Fibroblast of skin of back (primary cell): ENCODE results near the gene JAM2. TPM values are rescaled to one million over a fixed set of nuclear protein-coding genes. Genes with fewer than 3 reads are reported as not detected.
"Not testable (repeated sequence)": the region's sequence is repeated elsewhere in the genome, so short reads cannot be mapped to it uniquely, and the experiment has no call there.

Experiments
- DNase-seq: peaks from one replicate; pipeline ENCODE4 v3.0.0-alpha.2; 2013
- polyA plus RNA-seq, 2 experiments: library from polyadenylated mRNA; unstranded; fragments of 120-200 nt; gene quantifications; one replicate each; pipeline ENCODE4 v1.2.1, GENCODE V29; 2013; ENCODE audit not compliant: insufficient read length in 2 of 2

The JAM2 gene, protein sequence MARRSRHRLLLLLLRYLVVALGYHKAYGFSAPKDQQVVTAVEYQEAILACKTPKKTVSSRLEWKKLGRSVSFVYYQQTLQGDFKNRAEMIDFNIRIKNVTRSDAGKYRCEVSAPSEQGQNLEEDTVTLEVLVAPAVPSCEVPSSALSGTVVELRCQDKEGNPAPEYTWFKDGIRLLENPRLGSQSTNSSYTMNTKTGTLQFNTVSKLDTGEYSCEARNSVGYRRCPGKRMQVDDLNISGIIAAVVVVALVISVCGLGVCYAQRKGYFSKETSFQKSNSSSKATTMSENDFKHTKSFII
- 11.0 TPM for polyA plus RNA-seq (2013, experiment 1 of 2; ENCODE audit: insufficient read length)
- 21.9 TPM for polyA plus RNA-seq (2013, experiment 2 of 2; ENCODE audit: insufficient read length)

DNA sequence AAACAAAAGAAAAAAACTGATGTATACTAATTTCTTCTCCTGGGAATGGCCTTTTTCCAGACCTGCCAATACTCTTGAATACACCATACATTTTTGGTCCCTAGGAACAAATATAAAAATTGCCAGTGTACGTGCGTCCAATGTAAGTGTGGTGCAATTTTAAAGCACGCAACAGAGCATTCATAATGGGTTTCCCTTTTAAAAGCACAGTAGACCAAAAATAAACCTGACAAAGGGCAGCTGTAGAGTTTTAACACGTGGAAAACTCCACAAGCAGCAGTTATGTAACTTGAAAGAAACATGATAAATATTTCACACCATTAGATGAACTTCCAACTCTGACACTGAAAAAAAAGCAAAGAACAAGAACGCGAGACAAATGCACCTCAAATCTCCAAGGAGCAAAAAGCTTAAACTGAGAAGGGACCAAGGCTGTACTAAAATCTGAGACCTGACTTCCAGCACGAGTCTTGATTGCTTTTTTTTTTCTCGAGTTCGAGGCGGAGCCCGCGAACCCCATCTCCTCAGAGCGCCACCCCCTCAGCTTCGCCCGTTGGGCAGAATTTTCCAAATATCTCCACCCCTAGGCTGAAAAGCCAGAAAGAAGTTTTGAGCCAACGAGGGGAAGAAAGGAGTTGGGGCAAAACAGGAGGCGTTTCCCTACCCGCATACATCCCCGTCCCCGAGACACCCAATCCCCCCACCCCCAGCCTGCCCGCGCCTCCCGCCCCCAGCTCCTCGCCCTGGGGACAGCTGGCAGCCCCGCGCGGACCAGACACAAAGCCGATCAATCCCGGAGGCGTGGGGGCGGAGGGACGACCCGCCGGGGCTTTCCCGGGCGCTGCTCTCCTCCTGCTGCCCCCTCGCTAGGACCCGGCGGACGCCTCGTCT lies at the start of gene JAM2:
JAM2 (plus strand) TSS at position 599 of the 891 bp plus-strand sequence. CDS start 564 bp downstream, outside the sequence.
- peak; percentile 34 for DNase-seq

GRCh38 chr21:25589887-25590286 lies 49.2 kb upstream of the JAM2 start:
- no peak for DNase-seq

GRCh38 chr21:25607151-25608043 lies 31.7 kb upstream of the JAM2 start, which contains the start of gene MRPL39:
Gene MRPL39, minus strand, starts transcription at chr21:25607481. Its CDS starts 6 bp downstream, at chr21:25607475.
- peak; percentile 90 for DNase-seq

DNA sequence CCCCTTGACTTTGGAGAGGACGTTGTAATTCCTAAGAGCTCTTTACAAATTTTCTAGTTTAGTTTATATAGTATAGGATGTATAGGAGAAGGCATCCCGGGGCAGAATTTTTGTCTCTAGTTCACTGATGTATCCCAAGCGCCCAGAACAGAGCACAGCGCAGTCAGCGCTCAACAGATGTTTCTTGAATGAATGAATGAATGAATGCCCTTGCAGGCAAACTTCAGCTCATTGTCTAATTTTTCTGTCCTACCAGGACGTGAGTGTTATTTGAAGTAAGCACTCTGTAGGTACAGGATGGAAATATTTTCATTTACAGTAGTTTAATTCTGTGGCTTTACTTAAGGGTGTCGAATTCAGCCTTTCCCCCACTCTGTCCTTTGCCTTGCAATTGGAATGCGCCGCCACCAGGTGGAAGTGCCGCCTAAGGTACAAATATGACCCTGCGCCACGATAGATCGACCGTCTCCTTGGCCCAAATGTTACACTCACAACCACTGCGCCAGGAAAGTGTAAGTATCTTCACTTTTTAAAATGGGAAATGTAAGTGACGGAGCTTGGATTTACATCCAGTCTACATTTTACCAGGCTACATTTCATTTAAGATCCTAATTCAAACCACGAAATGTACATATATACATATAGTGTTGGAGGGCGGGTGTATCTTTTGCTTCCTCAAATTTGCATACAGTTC lies 30.9 kb upstream of the JAM2 start:
- peak; percentile 80 for DNase-seq

DNA sequence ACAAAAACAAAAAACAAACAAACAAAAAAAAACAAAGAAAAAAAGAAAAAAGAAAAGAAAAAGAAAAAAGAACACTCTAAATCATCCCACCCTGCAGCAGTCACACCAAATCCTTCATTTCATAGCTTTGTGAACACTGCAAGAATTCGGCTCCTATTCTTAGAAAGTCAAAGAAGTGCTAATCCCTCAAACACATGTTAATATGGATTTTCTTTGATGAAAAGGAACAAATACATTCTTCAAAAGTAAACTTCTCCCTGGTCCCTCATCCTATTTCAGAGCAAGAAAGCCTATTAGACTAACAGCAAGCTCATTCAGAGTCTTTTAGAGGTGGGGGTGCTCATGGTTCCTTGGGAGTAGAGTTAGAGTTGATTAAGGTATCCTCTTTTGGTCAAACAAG lies 24.6 kb upstream of the JAM2 start:
- DNase-seq, result no peak

DNA sequence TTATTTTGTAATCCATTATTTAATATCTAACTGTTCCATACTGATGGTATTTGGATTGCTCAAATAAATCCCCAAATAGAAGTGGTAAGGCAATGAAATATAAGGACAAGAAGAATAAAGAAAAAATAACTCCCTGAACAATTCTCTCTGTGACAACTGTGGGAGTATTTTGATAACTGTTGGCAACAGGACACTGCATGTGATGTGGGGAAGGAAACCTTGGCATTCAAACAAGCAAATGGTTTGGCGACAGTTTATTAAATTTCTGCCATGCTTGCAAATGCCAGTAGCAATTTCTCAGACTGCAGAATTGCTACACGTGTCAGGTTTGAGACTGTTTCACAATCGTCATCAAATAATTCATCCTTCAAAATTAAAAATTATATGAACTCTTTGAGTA lies 23.2 kb upstream of the JAM2 start:
- DNase-seq, result no peak

DNA sequence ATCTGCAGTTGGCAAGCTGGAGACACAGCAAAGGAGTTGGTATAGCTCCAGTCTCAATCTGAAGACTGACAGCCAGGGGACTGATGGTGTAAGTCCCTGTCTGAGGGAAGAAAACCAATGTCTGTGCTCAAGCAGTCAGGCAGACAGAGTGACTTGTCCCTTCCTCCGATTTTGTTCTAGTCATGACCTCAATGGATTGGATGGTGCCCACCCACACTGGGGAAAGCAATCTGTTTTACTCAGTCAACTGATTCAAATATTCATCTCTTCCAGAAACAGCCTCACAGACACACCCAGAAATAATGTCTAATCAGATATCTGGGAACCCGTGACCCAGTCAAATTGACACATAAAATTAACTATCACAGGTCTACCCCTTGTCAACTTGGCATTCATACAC lies 19.9 kb upstream of the JAM2 start:
- DNase-seq, result no peak

DNA sequence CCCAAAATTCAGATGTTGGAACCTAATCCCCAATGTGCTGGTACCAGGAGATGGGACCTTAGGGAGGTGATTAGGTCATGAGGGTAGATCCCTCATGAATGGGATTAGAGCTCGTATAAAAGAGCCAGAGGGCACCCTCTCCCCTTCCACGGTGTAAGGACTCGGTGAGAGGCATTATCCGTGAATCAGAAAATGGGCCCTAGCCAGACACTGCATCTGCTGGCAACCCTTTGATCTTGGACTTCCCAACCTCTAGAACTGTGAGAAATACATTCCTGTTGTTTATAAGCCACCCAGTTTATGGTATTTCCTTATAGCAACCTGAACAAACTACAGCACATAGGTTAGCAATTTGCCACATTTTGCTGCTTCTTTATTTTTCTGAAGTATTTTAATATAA lies 14.5 kb upstream of the JAM2 start:
- no peak for DNase-seq

DNA sequence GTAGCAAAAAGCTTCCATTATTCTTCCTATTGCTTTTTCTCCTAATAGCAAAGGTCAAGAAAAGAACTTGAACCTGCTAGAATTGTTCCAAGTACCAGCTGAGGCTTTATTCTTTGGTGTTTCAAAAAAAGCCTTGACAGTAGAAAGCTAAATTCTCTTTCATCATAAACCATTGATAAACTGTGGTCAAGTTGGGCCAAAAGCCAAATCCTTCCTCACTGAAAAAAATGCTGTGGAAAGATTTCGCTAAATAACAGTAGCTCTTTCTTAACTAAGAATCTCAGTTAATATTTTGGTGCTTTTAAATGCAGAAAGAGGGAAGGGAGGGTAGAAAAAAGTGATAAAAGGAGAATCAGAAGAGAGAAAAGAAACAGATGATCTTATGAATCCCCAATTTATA lies 14.0 kb upstream of the JAM2 start:
- no peak for DNase-seq

GRCh38 chr21:25625776-25626555 lies 13.1 kb upstream of the JAM2 start:
- DNase-seq, result not testable (repeated sequence)

DNA sequence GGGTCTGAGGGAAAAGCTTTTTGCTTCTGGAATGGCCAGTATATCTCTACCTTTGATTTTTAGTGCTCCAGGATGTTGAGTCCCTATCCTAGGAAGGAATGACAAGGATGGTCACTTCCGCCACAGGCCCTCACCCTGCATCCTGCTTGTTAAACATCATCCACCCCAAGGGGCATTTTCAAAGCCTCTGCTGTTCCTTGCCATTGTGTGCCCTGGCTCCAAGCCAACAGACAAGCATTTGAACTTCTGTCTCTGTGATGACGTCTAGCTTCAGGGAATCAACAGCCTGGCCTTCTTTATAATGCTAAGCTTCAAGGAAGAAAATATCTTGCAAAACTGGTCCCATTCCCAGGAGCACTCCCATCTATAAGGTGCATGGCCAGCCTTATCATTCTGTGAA lies 12.3 kb upstream of the JAM2 start:
- no peak for DNase-seq

DNA sequence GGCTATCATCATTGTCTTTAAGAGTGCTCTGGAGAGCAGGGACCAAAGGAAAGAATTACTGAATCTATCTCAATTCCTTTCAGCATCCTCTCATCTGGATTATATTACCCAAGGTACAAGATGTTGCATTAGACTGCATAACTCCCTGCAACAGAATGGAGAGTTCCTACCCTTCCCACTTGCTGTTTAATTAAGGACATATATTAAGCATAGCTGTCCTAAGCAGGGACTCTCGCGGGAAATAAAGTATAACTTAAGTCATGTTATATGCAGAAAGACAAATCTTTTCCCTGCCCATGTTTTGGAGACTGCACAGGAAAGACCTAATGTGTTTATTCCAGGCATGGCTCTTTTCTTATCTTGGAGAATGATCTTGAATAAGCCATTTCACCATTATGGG lies 6.8 kb upstream of the JAM2 start:
- DNase-seq, result no peak

DNA sequence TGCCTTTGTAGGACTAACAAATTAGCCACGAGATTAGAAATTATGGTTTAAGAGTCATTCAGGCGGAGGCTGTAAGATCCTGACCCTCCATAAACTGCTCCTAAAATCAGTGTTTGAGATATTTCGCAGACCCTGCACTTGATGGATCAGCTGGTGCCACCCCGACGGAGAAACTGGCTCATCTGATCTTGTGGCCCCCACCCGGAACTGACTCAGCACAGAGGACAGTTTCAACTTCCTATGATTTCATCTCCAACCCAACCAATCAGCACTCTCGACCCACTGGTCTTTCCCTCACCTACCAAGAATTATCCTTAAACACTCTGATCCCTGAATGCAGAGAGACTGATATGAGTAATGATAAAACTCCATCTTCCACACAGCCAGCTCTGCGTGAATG lies 3.7 kb upstream of the JAM2 start:
- DNase-seq, result no peak

DNA sequence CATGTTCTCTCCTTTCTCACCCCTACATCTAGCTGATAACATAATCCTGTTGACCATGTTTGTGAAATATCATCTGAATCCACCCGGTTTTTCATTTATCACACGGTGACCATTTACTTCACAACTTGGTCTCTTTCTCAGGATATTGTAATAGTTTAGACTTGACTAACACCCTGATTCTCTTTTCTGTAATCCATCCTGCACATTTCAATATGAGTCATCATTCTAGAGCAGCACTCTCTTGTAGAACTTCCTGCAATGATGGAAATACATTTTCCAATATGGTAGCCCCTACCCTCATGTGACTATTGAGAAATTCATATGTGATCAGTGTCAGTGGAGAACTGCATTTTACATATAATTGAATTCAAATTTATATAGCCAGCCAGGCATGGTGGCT lies 2.3 kb upstream of the JAM2 start:
- peak; percentile 42 for DNase-seq

- DNase-seq, result peak; percentile 53
Measured at GRCh38 chr21:25637851-25638659, 1.0 kb upstream of the JAM2 start.

GRCh38 chr21:25639551-25640201 lies 618 bp downstream of the JAM2 start:
- DNase-seq, result peak; percentile 40

DNA sequence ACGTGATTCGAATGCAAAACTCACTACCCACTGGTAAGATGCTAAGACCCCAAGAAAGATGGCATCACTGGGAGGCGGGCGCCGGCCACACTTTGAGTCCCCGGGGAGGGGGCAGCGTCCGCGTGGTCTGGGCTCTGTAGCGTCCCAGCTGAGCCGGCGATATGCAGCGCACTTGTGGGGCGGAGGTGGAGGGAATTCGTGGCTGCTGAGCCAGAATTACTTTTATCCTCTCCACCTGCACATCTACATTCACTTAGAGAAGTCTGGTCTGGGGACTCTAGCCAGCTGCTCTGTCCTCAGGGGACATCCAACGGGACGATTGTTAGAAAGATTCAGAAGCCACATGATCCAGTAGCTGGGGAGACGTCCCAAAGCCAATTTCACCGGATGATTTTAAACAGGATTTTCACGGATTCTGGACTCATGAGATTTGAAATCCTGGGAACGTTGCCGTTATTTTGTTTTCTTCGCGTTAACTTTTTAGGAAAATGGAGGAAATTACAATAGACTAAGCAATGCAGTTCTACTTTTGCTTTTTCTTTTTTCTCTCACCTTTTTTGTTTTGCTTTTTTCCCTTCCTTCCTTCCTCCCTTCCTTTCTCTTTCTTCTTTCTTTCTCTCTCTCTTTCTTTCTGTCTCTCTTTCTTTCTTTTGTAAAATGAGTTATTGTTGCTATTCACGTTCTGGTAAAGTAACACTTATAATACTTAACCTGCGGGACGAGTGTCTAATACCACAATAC lies 1.3 kb downstream of the JAM2 start:
- peak; percentile 16 for DNase-seq

DNA sequence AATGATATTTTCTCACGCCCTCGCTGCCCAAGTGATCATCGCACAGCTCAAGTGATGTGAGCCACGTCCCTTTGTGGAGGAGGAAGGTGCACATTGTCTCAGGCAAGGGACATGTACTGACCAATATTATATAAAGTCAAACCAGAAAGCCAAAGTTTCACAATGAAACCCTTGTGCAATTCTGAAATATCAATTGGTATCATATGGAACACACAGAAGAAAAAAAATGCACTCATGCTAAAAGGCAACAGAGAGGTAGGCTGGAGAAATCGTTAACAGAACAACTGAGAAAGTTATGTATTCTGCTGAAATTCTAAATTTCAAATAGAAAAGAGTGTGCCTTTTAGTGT lies 1.9 kb downstream of the JAM2 start:
- DNase-seq, result no peak

- no peak for DNase-seq
Measured at GRCh38 chr21:25643486-25643885, 4.4 kb downstream of the JAM2 start.
